H1 (cell line): ENCODE results near the gene SELENOO. TPM values are rescaled to one million over a fixed set of nuclear protein-coding genes. Genes with fewer than 3 reads are reported as not detected.

ENCODE experiments used
- CREB1 ChIP-seq: IDR thresholded peaks from 2 replicates; pipeline ENCODE4 v1.6.1; 2012; ENCODE audit warnings: inconsistent platforms
- CTBP2 ChIP-seq: IDR thresholded peaks from 2 replicates; pipeline ENCODE4 v1.7.0; 2011; ENCODE audit warnings: borderline replicate concordance, mild to moderate bottlenecking, moderate library complexity, mixed read lengths, low read length; ENCODE audit not compliant: insufficient read depth, insufficient read length
- KDM1A ChIP-seq: fragments of 200-600, 300-600 bp; sonication (generic); IDR thresholded peaks from 2 replicates; pipeline ENCODE4 v1.7.1; 2016; ENCODE audit warnings: mild to moderate bottlenecking, low read length, borderline replicate concordance
- TCF12 ChIP-seq: IDR thresholded peaks from 2 replicates; pipeline ENCODE4 v1.6.1; 2011; ENCODE audit warnings: low read depth, mild to moderate bottlenecking, low read length
- polyA plus RNA-seq, 7 experiments: library from polyadenylated mRNA; depleted of rRNA in 3 of 7; stranded (reverse) in 5 of 7; unstranded in 2 of 7; fragments of >200 nt in 5 of 7; fragments of 200-250 nt in 2 of 7; gene quantifications; 1 replicate in 5 of 7; 2 replicates in 1 of 7; 4 replicates in 1 of 7; pipeline versions ENCODE4 v1.2.1 to v1.2.3, GENCODE V29; 2011 to 2013; ENCODE audit warnings: missing spikeins in 2 of 7, mixed read lengths in 2 of 7
- total RNA-seq: library from RNA; stranded (reverse); fragmentation: NEBNext Ultra II Directional; extraction: Animal tissue kit (Norgen Biotek cat#: 25700); gene quantifications from 2 replicates; pipeline ENCODE4 v1.2.1, GENCODE V29; 2021
- TF ChIP-seq, protein P1 (sequence below): IDR thresholded peaks from 2 replicates; pipeline ENCODE4 v1.6.1; 2012; ENCODE audit warnings: inconsistent platforms
- TF ChIP-seq, protein P2 (sequence below): IDR thresholded peaks from 2 replicates; pipeline ENCODE4 v1.6.1; 2012; ENCODE audit warnings: low read length, inconsistent platforms
- TF ChIP-seq, protein P3 (sequence below): fragments of 300-600 bp; sonication (generic); IDR thresholded peaks from 2 replicates; pipeline ENCODE4 v1.7.1; 2012; ENCODE audit warnings: low read length, moderate library complexity, mild to moderate bottlenecking, inconsistent platforms; ENCODE audit not compliant: insufficient replicate concordance

The SELENOO gene
- total and polyA plus RNA-seq, 2 of the 8 experiments (the other 6 are each of a cell fraction or from before 2014, with no cell fraction given): 18.6 to 25.1 TPM

DNA sequence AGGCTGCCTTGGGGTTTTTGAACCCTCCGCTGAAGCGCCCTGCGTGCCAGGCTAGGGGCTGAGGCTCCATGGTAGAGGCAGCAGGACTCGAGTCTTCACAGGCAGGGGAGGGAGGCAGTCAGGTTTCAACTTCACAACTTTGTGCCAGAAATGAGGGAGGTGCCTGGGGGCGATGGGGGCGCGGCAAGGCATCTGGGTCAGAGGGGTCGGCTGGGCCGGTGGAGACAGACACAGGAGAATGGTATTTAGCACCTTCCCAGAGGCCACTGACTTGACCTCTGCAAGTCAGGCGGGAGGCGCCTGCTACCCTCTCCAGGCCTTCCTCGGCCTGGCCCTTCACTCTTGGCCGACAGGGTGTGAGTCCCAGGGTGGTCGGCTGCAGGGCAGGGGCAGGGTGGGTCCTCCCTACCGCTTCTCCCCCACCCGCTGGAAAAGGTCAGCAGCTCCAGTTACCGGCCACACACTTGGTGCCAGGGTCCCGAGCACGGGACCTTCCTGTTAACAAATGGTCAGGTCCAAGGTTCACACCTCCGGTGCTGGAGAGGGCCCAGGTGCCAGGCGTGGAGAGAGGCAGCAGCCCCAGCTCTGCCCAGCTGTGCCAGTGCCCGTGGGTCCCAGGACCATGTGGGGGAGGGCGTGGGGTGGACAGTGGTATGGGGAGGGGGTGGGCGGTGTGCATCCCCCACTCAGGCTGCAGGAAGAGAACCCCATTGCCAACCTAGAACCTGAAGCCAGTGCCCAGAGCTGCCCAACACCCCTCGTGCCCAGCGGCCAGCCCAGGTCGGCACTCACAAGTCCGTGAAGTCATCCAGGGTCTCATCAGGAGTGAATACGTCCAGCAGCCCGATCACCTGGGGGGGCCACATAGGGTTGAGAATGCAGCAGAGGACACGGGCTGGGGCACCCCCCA lies 56.9 kb downstream of the SELENOO start (continued):
- TF ChIP-seq, protein P1, sequence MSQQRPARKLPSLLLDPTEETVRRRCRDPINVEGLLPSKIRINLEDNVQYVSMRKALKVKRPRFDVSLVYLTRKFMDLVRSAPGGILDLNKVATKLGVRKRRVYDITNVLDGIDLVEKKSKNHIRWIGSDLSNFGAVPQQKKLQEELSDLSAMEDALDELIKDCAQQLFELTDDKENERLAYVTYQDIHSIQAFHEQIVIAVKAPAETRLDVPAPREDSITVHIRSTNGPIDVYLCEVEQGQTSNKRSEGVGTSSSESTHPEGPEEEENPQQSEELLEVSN: no peak
- no peak for TF ChIP-seq TCF12
- no peak for TF ChIP-seq CTBP2
- TF ChIP-seq, protein P2, sequence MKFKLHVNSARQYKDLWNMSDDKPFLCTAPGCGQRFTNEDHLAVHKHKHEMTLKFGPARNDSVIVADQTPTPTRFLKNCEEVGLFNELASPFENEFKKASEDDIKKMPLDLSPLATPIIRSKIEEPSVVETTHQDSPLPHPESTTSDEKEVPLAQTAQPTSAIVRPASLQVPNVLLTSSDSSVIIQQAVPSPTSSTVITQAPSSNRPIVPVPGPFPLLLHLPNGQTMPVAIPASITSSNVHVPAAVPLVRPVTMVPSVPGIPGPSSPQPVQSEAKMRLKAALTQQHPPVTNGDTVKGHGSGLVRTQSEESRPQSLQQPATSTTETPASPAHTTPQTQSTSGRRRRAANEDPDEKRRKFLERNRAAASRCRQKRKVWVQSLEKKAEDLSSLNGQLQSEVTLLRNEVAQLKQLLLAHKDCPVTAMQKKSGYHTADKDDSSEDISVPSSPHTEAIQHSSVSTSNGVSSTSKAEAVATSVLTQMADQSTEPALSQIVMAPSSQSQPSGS: no peak
- TF ChIP-seq CREB1: no peak
- no peak for TF ChIP-seq KDM1A
- TF ChIP-seq, protein P3, sequence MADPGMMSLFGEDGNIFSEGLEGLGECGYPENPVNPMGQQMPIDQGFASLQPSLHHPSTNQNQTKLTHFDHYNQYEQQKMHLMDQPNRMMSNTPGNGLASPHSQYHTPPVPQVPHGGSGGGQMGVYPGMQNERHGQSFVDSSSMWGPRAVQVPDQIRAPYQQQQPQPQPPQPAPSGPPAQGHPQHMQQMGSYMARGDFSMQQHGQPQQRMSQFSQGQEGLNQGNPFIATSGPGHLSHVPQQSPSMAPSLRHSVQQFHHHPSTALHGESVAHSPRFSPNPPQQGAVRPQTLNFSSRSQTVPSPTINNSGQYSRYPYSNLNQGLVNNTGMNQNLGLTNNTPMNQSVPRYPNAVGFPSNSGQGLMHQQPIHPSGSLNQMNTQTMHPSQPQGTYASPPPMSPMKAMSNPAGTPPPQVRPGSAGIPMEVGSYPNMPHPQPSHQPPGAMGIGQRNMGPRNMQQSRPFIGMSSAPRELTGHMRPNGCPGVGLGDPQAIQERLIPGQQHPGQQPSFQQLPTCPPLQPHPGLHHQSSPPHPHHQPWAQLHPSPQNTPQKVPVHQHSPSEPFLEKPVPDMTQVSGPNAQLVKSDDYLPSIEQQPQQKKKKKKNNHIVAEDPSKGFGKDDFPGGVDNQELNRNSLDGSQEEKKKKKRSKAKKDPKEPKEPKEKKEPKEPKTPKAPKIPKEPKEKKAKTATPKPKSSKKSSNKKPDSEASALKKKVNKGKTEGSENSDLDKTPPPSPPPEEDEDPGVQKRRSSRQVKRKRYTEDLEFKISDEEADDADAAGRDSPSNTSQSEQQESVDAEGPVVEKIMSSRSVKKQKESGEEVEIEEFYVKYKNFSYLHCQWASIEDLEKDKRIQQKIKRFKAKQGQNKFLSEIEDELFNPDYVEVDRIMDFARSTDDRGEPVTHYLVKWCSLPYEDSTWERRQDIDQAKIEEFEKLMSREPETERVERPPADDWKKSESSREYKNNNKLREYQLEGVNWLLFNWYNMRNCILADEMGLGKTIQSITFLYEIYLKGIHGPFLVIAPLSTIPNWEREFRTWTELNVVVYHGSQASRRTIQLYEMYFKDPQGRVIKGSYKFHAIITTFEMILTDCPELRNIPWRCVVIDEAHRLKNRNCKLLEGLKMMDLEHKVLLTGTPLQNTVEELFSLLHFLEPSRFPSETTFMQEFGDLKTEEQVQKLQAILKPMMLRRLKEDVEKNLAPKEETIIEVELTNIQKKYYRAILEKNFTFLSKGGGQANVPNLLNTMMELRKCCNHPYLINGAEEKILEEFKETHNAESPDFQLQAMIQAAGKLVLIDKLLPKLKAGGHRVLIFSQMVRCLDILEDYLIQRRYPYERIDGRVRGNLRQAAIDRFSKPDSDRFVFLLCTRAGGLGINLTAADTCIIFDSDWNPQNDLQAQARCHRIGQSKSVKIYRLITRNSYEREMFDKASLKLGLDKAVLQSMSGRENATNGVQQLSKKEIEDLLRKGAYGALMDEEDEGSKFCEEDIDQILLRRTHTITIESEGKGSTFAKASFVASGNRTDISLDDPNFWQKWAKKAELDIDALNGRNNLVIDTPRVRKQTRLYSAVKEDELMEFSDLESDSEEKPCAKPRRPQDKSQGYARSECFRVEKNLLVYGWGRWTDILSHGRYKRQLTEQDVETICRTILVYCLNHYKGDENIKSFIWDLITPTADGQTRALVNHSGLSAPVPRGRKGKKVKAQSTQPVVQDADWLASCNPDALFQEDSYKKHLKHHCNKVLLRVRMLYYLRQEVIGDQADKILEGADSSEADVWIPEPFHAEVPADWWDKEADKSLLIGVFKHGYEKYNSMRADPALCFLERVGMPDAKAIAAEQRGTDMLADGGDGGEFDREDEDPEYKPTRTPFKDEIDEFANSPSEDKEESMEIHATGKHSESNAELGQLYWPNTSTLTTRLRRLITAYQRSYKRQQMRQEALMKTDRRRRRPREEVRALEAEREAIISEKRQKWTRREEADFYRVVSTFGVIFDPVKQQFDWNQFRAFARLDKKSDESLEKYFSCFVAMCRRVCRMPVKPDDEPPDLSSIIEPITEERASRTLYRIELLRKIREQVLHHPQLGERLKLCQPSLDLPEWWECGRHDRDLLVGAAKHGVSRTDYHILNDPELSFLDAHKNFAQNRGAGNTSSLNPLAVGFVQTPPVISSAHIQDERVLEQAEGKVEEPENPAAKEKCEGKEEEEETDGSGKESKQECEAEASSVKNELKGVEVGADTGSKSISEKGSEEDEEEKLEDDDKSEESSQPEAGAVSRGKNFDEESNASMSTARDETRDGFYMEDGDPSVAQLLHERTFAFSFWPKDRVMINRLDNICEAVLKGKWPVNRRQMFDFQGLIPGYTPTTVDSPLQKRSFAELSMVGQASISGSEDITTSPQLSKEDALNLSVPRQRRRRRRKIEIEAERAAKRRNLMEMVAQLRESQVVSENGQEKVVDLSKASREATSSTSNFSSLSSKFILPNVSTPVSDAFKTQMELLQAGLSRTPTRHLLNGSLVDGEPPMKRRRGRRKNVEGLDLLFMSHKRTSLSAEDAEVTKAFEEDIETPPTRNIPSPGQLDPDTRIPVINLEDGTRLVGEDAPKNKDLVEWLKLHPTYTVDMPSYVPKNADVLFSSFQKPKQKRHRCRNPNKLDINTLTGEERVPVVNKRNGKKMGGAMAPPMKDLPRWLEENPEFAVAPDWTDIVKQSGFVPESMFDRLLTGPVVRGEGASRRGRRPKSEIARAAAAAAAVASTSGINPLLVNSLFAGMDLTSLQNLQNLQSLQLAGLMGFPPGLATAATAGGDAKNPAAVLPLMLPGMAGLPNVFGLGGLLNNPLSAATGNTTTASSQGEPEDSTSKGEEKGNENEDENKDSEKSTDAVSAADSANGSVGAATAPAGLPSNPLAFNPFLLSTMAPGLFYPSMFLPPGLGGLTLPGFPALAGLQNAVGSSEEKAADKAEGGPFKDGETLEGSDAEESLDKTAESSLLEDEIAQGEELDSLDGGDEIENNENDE: no peak
